Activated CD4-positive, alpha-beta T cell treated with anti-CD3 and anti-CD28 coated beads for 36 hours (primary cell): ENCODE measurements around the gene PROK1. TPM values are rescaled to one million over a fixed set of nuclear protein-coding genes. Genes with fewer than 3 reads are reported as not detected.

ENCODE experiments used
- ATAC-seq: fragments of 200-7000 bp; cut with Tn5 transposase; one replicate; pipeline ENCODE4 v1.10.0; 2021; ENCODE audit warnings: mild to moderate bottlenecking, moderate library complexity
- CTCF ChIA-PET: fragments of 350-600 bp; sonication (Branson Sonifier 250); formaldehyde crosslinking; loops from one replicate; lab custom pipeline; 2021; ENCODE audit warnings: antibody characterized with exemption; lab: Charles Lee
- POLR2A ChIA-PET: fragments of 350-600 bp; sonication (Branson Sonifier 250); formaldehyde crosslinking; loops from one replicate; lab custom pipeline; 2021; ENCODE audit warnings: antibody characterized with exemption, inconsistent platforms; lab: Charles Lee
- DNase-seq: peaks from one replicate; pipeline ENCODE4 v3.0.0-alpha.2; 2020
- H3K27ac Mint-ChIP-seq: one replicate; pipeline ENCODE4 v1.8.0; 2021; ENCODE audit warnings: mixed read lengths
- H3K27me3 Mint-ChIP-seq: one replicate; pipeline ENCODE4 v1.8.0; 2021; ENCODE audit warnings: mixed read lengths
- H3K36me3 Mint-ChIP-seq: one replicate; pipeline ENCODE4 v1.8.0; 2021; ENCODE audit warnings: low read depth, mixed read lengths
- H3K4me1 Mint-ChIP-seq: one replicate; pipeline ENCODE4 v1.8.0; 2021; ENCODE audit warnings: mixed read lengths
- H3K4me3 Mint-ChIP-seq: one replicate; pipeline ENCODE4 v1.8.0; 2021; ENCODE audit warnings: mild to moderate bottlenecking, moderate library complexity, mixed read lengths
- H3K9me3 Mint-ChIP-seq: one replicate; pipeline ENCODE4 v1.8.0; 2021; ENCODE audit warnings: low read depth, mixed read lengths
- intact Hi-C, 2 experiments: fragments of 100-400 bp; cut with DNase I in 1 of 2; cut with micrococcal nuclease in 1 of 2; formaldehyde crosslinking; loops; one replicate each; pipeline versions ENCODE4 v1.14.2 to v1.15.1; 2022 to 2024; cut with DNase I, micrococcal nuclease
- total RNA-seq, 2 experiments: library from RNA; stranded (reverse); gene quantifications; one replicate each; pipeline ENCODE4 v1.2.3, GENCODE V29; 2021

PROK1 gene
- total RNA-seq, 2 experiments from 2014 or later: not detected

DNA sequence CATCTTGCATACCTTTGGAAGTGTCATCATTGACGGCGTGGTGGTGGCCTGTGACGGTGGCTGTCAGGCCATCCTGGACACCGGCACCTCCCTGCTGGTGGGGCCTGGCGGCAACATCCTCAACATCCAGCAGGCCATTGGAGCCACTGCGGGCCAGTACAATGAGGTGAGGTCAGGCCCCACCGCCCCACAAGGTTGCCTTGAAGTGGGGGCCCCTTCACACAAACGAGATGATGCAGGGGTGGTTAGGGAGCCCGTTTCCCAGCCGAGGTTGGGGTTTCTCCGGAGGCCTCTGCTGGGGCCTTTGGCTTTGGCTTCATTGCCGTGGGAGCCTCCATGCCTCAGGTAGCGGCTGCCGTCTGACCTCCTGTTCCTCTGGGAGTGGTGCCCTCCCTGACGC, 38.5 kb downstream of the PROK1 start:
- Mint-ChIP-seq H3K9me3 (no peaks in the 10 kb centered on the region), H3K27ac (no peak overlapping the region)

GRCh38 chr1:110489973-110490542, 39.1 kb downstream of the PROK1 start:
- H3K27ac Mint-ChIP-seq: no peak overlapping the region
- ChIA-PET CTCF (no interaction called here), POLR2A (no interaction called here)
- H3K9me3 Mint-ChIP-seq: no peaks in the 10 kb centered on the region
- no peak for ATAC-seq
- H3K4me1 Mint-ChIP-seq: no peaks in the 10 kb centered on the region
- H3K36me3 Mint-ChIP-seq: no peaks in the 10 kb centered on the region
- intact Hi-C loops: no loop called here
- no peak for DNase-seq
- H3K4me3 Mint-ChIP-seq: no peak overlapping the region
- no peaks in the 10 kb centered on the region for H3K27me3 Mint-ChIP-seq

More for the DNA sequence above, 38.5 kb downstream of the PROK1 start:
- Mint-ChIP-seq H3K4me3 (no peak overlapping the region), H3K4me1 (no peaks in the 10 kb centered on the region), H3K36me3 (no peaks in the 10 kb centered on the region), H3K27me3 (no peaks in the 10 kb centered on the region)
- DNase-seq (no peak), ATAC-seq (no peak)
- ChIA-PET CTCF (no interaction called here), POLR2A (no interaction called here)
- intact Hi-C loops: no loop called here

- H3K4me1 Mint-ChIP-seq: no peaks in the 10 kb centered on the region
- intact Hi-C loops: no loop called here
- H3K4me3 Mint-ChIP-seq: no peak overlapping the region
- ATAC-seq (no peak), DNase-seq (no peak)
- H3K9me3 Mint-ChIP-seq: no peaks in the 10 kb centered on the region
- POLR2A ChIA-PET: no interaction called here
- H3K27ac Mint-ChIP-seq: no peak overlapping the region
- CTCF ChIA-PET: no interaction called here
- H3K36me3 Mint-ChIP-seq: no peaks in the 10 kb centered on the region
- no peaks in the 10 kb centered on the region for H3K27me3 Mint-ChIP-seq
Measured at GRCh38 chr1:110490791-110491451, 40.0 kb downstream of the PROK1 start.

DNA sequence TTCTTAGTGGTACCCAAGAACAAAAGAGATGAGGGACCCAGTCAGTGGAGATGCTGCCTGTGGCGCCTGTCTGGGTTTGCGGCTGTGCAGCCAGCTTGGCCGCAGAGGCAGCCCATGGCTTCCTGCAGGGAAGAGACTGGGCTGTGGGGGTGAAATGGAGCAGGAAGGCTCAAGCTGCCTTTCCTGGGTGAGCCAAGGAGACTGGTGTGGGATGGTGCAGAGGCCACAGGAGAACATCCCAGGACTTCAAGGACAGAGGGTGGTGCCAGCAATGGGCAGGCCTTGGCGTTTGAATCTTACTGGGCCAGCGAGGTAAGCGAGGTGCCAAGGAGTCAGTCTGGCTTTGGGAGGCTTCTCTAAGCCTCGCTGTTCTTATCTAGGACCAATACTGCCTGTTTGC, 41.6 kb downstream of the PROK1 start:
- no peak overlapping the region for H3K27ac Mint-ChIP-seq
- intact Hi-C loops: no loop called here
- ChIA-PET CTCF (interaction anchor here (1.5 kb wide), 1 partner anchor 80 kb away, joined by 3 read pairs; no protein-coding TSS in a partner anchor), POLR2A (no interaction called here)
- H3K27me3 Mint-ChIP-seq: no peaks in the 10 kb centered on the region
- no peaks in the 10 kb centered on the region for H3K4me1 Mint-ChIP-seq
- H3K4me3 Mint-ChIP-seq: no peak overlapping the region
- ATAC-seq (no peak), DNase-seq (no peak)
- H3K9me3 Mint-ChIP-seq: no peaks in the 10 kb centered on the region
- no peaks in the 10 kb centered on the region for H3K36me3 Mint-ChIP-seq

DNA sequence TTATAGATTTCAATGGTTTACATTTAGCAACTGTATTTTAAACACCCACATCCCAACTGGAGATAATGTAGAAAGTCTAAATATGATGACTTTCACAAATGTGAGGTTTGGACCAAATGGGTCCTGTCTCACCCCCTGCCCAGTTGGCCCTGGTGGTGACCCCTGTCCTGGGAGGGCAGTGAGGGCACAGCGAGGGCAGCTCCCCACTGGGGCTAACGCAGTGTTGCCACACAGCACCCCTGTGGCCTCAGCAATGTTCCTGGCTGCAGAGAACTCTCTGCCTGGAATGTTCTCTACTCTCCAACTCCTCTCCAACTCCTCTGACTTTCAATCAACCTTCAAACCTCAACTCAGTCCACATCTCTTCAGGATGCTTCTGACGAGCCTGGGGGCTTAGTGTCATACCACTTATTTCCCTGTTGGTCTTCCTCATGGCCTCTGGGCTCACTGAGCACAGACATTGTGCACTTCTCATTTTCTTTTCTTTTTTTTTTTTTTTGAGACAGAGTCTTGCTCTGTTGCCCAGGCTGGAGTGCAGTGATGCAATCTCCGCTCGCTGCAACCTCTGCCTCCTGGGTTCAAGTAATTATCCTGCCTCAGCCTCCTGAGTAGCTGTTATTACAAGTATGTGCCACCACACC, 42.2 kb downstream of the PROK1 start:
- Mint-ChIP-seq H3K27me3 (no peaks in the 10 kb centered on the region), H3K4me3 (no peak overlapping the region), H3K9me3 (no peaks in the 10 kb centered on the region), H3K4me1 (no peaks in the 10 kb centered on the region), H3K36me3 (no peaks in the 10 kb centered on the region), H3K27ac (no peak overlapping the region)
- DNase-seq (no peak), ATAC-seq (no peak)
- ChIA-PET POLR2A (no interaction called here), CTCF (interaction anchor here (1.5 to 6.7 kb wide), 2 partner anchors 81 to 287 kb away, joined by 3 to 121 read pairs; partner anchors contain the start of gene KCNC4)
- intact Hi-C loops: no loop called here

GRCh38 chr1:110494036-110494435, 43.1 kb downstream of the PROK1 start:
- H3K27ac Mint-ChIP-seq: no peak overlapping the region
- no peaks in the 10 kb centered on the region for H3K4me1 Mint-ChIP-seq
- ChIA-PET POLR2A (no interaction called here), CTCF (interaction anchor here (0.6 to 6.7 kb wide), 4 partner anchors 12 to 288 kb away, joined by 3 to 121 read pairs (median 39); partner anchors contain the start of genes KCNA10 and KCNC4)
- DNase-seq (no peak), ATAC-seq (no peak)
- no peaks in the 10 kb centered on the region for H3K27me3 Mint-ChIP-seq
- intact Hi-C loops: no loop called here
- no peak overlapping the region for H3K4me3 Mint-ChIP-seq
- no peaks in the 10 kb centered on the region for H3K9me3 Mint-ChIP-seq
- H3K36me3 Mint-ChIP-seq: no peaks in the 10 kb centered on the region

GRCh38 chr1:110494522-110495406, 43.8 kb downstream of the PROK1 start:
- Mint-ChIP-seq H3K36me3 (no peaks in the 10 kb centered on the region), H3K4me1 (no peaks in the 10 kb centered on the region), H3K9me3 (no peaks in the 10 kb centered on the region), H3K27ac (no peak overlapping the region), H3K27me3 (no peaks in the 10 kb centered on the region), H3K4me3 (no peak overlapping the region)
- ChIA-PET POLR2A (interaction anchor here (0.6 kb wide), 1 partner anchor 271 kb away, joined by 3 read pairs; no protein-coding TSS in a partner anchor), CTCF (interaction anchor here (0.6 to 6.7 kb wide), 29 partner anchors 9 to 350 kb away, joined by 3 to 121 read pairs (median 7); partner anchors contain the start of genes KCNA10, KCNC4, LAMTOR5 and RBM15)
- DNase-seq (no peak), ATAC-seq (no peak)
- intact Hi-C loops: loop anchor here in 1 of 2 experiments (5.0 kb wide), 1 partner anchor 182 kb away; no protein-coding TSS in a partner anchor

GRCh38 chr1:110495926-110496600, 45.1 kb downstream of the PROK1 start:
- DNase-seq: peak; percentile 90
- Mint-ChIP-seq H3K9me3 (no peaks in the 10 kb centered on the region), H3K4me1 (no peaks in the 10 kb centered on the region), H3K27ac (no peak overlapping the region), H3K4me3 (no peak overlapping the region), H3K36me3 (no peaks in the 10 kb centered on the region), H3K27me3 (peaks cover 3% of the 10 kb centered on the region)
- ChIA-PET CTCF (interaction anchor here (0.5 to 6.7 kb wide), 77 partner anchors 9 to 850 kb away, joined by 3 to 121 read pairs (median 4); partner anchors contain the start of genes KCNA10, KCNC4, LAMTOR5 and RBM15), POLR2A (no interaction called here)
- ATAC-seq: peak; percentile 92
- intact Hi-C loops: loop anchor here (1.0 to 5.0 kb wide), 6 partner anchors 19 to 299 kb away; no protein-coding TSS in a partner anchor

GRCh38 chr1:110498270-110498669, 47.3 kb downstream of the PROK1 start:
- Mint-ChIP-seq H3K9me3 (no peaks in the 10 kb centered on the region), H3K27me3 (peaks cover 7% of the 10 kb centered on the region), H3K27ac (no peak overlapping the region), H3K4me3 (no peak overlapping the region), H3K4me1 (no peaks in the 10 kb centered on the region), H3K36me3 (no peaks in the 10 kb centered on the region)
- ChIA-PET CTCF (interaction anchor here (0.6 to 6.7 kb wide), 9 partner anchors 10 to 1693 kb away, joined by 3 to 121 read pairs (median 4); partner anchors contain the start of genes KCNA10 and KCNC4), POLR2A (no interaction called here)
- no peak for DNase-seq
- no peak for ATAC-seq
- intact Hi-C loops: loop anchor here in 1 of 2 experiments (5.0 kb wide), 1 partner anchor 186 kb away; no protein-coding TSS in a partner anchor

DNA sequence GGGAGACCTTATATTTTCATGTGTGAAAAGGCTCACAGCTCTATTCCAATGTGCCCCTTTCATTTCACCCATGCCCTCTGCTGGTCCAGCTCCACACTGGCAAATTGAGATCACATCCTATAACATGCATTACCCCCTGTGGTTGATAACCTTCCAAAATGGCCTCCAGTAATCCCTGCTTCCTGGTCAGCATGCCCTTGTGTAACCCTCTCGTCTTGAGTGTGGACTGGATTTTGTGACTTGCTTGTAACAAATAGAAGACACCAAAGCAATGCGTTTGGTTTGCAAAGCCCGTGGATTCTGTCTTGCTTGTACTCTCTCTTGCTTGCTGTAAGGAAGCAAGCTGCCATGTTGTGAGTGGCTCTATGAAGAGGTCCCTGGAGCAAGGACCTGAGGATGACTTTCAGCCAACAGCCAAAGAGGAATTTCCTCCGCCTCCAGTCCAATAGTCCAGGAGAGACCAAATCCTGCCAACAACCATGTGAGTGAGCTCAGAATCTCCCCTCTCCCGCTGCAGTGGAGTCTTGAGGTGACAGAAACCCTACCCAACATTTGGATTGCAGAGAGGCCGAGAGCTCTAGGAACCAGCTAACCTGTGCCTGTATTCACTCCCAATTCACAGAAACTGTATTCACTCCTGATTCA, 50.7 kb downstream of the PROK1 start:
- Mint-ChIP-seq H3K36me3 (no peaks in the 10 kb centered on the region), H3K9me3 (no peaks in the 10 kb centered on the region), H3K27me3 (peaks cover 11% of the 10 kb centered on the region), H3K4me1 (no peaks in the 10 kb centered on the region), H3K4me3 (no peak overlapping the region), H3K27ac (no peak overlapping the region)
- DNase-seq (no peak), ATAC-seq (no peak)
- intact Hi-C loops: no loop called here
- ChIA-PET CTCF (interaction anchor here (0.6 to 1.2 kb wide), 2 partner anchors 25 to 420 kb away, joined by 3 read pairs; no protein-coding TSS in a partner anchor), POLR2A (no interaction called here)
